DOHH2 (cell line): Measurements from ENCODE around the gene LGR6.

ENCODE experiments used
- H3F3A ChIP-seq: fragments of 200-600 bp; sonication (generic), shearing (Covaris generic); 2 replicates; pipeline ENCODE4 v1.6.0; 2016; ENCODE audit warnings: antibody characterized with exemption, mild to moderate bottlenecking; ENCODE audit not compliant: control insufficient read depth, insufficient read depth
- H3K27ac ChIP-seq: fragments of 200-600 bp; sonication (generic); 2 replicates; pipeline ENCODE4 v1.5.1; 2014; ENCODE audit warnings: low read depth, mild to moderate bottlenecking, low read length, moderate library complexity
- H3K27me3 ChIP-seq: fragments of 200-600 bp; sonication (generic); 2 replicates; pipeline ENCODE4 v1.6.1; 2014; ENCODE audit warnings: mild to moderate bottlenecking, low read length, mixed read lengths; ENCODE audit not compliant: control insufficient read depth
- H3K36me3 ChIP-seq: fragments of 200-600 bp; sonication (generic); 2 replicates; pipeline ENCODE4 v1.6.1; 2014; ENCODE audit warnings: mild to moderate bottlenecking, low read length, moderate library complexity, mixed read lengths; ENCODE audit not compliant: control insufficient read depth
- H3K4me1 ChIP-seq: fragments of 200-600 bp; sonication (generic); 2 replicates; pipeline ENCODE4 v1.6.1; 2014; ENCODE audit warnings: mild to moderate bottlenecking, low read length, mixed read lengths; ENCODE audit not compliant: control insufficient read depth
- H3K4me2 ChIP-seq: fragments of 200-600 bp; sonication (generic); 2 replicates; pipeline ENCODE4 v1.6.0; 2014; ENCODE audit warnings: mild to moderate bottlenecking, low read length, moderate library complexity
- H3K4me3 ChIP-seq: fragments of 200-600 bp; sonication (generic); 2 replicates; pipeline ENCODE4 v1.5.1; 2014; ENCODE audit warnings: mild to moderate bottlenecking, low read length, mixed read lengths
- H3K79me2 ChIP-seq: fragments of 200-600 bp; sonication (generic); 2 replicates; pipeline ENCODE4 v1.6.1; 2014; ENCODE audit warnings: mild to moderate bottlenecking, low read length, mixed read lengths; ENCODE audit not compliant: control insufficient read depth
- H3K9me2 ChIP-seq: fragments of 200-600 bp; sonication (generic); replicated peaks from 2 replicates; pipeline ENCODE4 v1.6.1; 2014; ENCODE audit warnings: mild to moderate bottlenecking, low read length, mixed read lengths; ENCODE audit not compliant: control insufficient read depth
- H3K9me3 ChIP-seq: fragments of 200-600 bp; sonication (generic); 2 replicates; pipeline ENCODE4 v1.6.1; 2014; ENCODE audit warnings: antibody characterized with exemption, low read length, mixed read lengths; ENCODE audit not compliant: control insufficient read depth, insufficient read depth
- H4K20me1 ChIP-seq: fragments of 200-600 bp; sonication (generic); 2 replicates; pipeline ENCODE4 v1.6.0; 2014; ENCODE audit warnings: low read depth, mild to moderate bottlenecking, antibody characterized with exemption, low read length, moderate library complexity; ENCODE audit not compliant: control insufficient read depth, insufficient read depth
- CTCF ChIP-seq: fragments of 200-600 bp; sonication (generic); IDR thresholded peaks from one replicate; pipeline ENCODE4 v1.5.1; 2014; ENCODE audit warnings: antibody characterized with exemption, mild to moderate bottlenecking, low read depth, low read length; ENCODE audit not compliant: poor library complexity, severe bottlenecking
- EZH2phosphoT487 ChIP-seq: fragments of 200-600 bp; sonication (generic); IDR thresholded peaks from 2 replicates; pipeline ENCODE4 v1.6.1; 2017; ENCODE audit warnings: borderline replicate concordance, mild to moderate bottlenecking, antibody characterized with exemption, low read length, moderate library complexity, mixed read lengths

The LGR6 gene

GRCh38 chr1:202148391-202148790, 45.2 kb upstream of the LGR6 start:
- Histone ChIP-seq H3K27ac (no peak overlapping the region), H3K4me3 (no peak overlapping the region), H4K20me1 (peaks cover 1% of the 10 kb centered on the region; the same call in 1 of the 2 replicates), H3K27me3 (no peaks in the 10 kb centered on the region), H3K36me3 (peaks cover 62% of the 10 kb centered on the region), H3K4me1 (peaks cover 9% of the 10 kb centered on the region), H3K9me2 (no peaks in the 10 kb centered on the region), H3F3A (peaks cover 19% of the 10 kb centered on the region), H3K9me3 (no peaks in the 10 kb centered on the region), H3K79me2 (peaks cover 15% of the 10 kb centered on the region), H3K4me2 (no peak overlapping the region)
- TF ChIP-seq CTCF (no peak), EZH2phosphoT487 (no peak)

GRCh38 chr1:202149566-202149965, 44.0 kb upstream of the LGR6 start:
- TF ChIP-seq EZH2phosphoT487 (no peak), CTCF (no peak)

GRCh38 chr1:202150187-202150586, 43.4 kb upstream of the LGR6 start:
- H3F3A ChIP-seq: peaks cover 18% of the 10 kb centered on the region
- H3K4me1 ChIP-seq: peaks cover 10% of the 10 kb centered on the region
- no peak overlapping the region for H3K27ac ChIP-seq
- H3K9me3 ChIP-seq: no peaks in the 10 kb centered on the region
- H3K27me3 ChIP-seq: no peaks in the 10 kb centered on the region
- no peaks in the 10 kb centered on the region; the same call in 1 of the 2 replicates for H3K79me2 ChIP-seq
- no peak for TF ChIP-seq EZH2phosphoT487
- TF ChIP-seq CTCF: no peak
- no peak overlapping the region for H3K4me3 ChIP-seq
- H4K20me1 ChIP-seq: peaks cover 3% of the 10 kb centered on the region; the same call in 1 of the 2 replicates
- no peak overlapping the region for H3K4me2 ChIP-seq
- H3K9me2 ChIP-seq: no peaks in the 10 kb centered on the region
- H3K36me3 ChIP-seq: peaks cover 80% of the 10 kb centered on the region

More at GRCh38 chr1:202149566-202149965, 44.0 kb upstream of the LGR6 start:
- H3K9me3 ChIP-seq: no peaks in the 10 kb centered on the region
- H3K27ac ChIP-seq: no peak overlapping the region
- peaks cover 3% of the 10 kb centered on the region; the same call in 1 of the 2 replicates for H4K20me1 ChIP-seq
- peaks cover 9% of the 10 kb centered on the region for H3K4me1 ChIP-seq
- H3K79me2 ChIP-seq: peaks cover 4% of the 10 kb centered on the region
- H3F3A ChIP-seq: peaks cover 19% of the 10 kb centered on the region
- H3K36me3 ChIP-seq: peaks cover 74% of the 10 kb centered on the region
- no peak overlapping the region for H3K4me3 ChIP-seq
- H3K9me2 ChIP-seq: no peaks in the 10 kb centered on the region
- no peaks in the 10 kb centered on the region for H3K27me3 ChIP-seq
- H3K4me2 ChIP-seq: no peak overlapping the region
